Activated CD4-positive, alpha-beta T cell treated with anti-CD3 and anti-CD28 coated beads, Interleukin-10, Interleukin-2, amounts not matched to agents 100 ng/mL and 50 ng/mL, durations not matched to agents 16 hours and 8 hours (primary cell): ENCODE measurements around the gene TCFL5.

Source experiments
- DNase-seq: peaks from one replicate; pipeline ENCODE4 v3.0.0-alpha.2; 2020

The TCFL5 gene

GRCh38 chr20:62820962-62821725 lies 40.5 kb downstream of the TCFL5 start:
- no peak for DNase-seq

GRCh38 chr20:62820208-62820961 lies 41.2 kb downstream of the TCFL5 start:
- DNase-seq, result no peak

GRCh38 chr20:62819494-62820174 lies 42.0 kb downstream of the TCFL5 start:
- DNase-seq, result no peak

GRCh38 chr20:62818592-62819493 lies 42.8 kb downstream of the TCFL5 start:
- no peak for DNase-seq

- no peak for DNase-seq
Observed at GRCh38 chr20:62817975-62818591, 43.5 kb downstream of the TCFL5 start.

GRCh38 chr20:62816884-62817873 lies 44.4 kb downstream of the TCFL5 start, which contains the start of gene COL9A3:
Gene COL9A3 (plus strand): TSS chr20:62817050. CDS start chr20:62817065, 15 bp downstream.
- DNase-seq, result no peak

GRCh38 chr20:62816031-62816883 lies 45.4 kb downstream of the TCFL5 start:
- DNase-seq, result no peak

GRCh38 chr20:62815066-62815991 lies 46.3 kb downstream of the TCFL5 start:
- no peak for DNase-seq

GRCh38 chr20:62814709-62815065 lies 46.9 kb downstream of the TCFL5 start:
- no peak for DNase-seq

GRCh38 chr20:62814060-62814708 lies 47.4 kb downstream of the TCFL5 start:
- no peak for DNase-seq

GRCh38 chr20:62813588-62813987 lies 48.0 kb downstream of the TCFL5 start:
- DNase-seq, result no peak

GRCh38 chr20:62812907-62813200 lies 48.8 kb downstream of the TCFL5 start:
- no peak for DNase-seq

- no peak for DNase-seq
Observed at GRCh38 chr20:62812181-62812906, 49.3 kb downstream of the TCFL5 start.

GRCh38 chr20:62811720-62812119 lies 49.9 kb downstream of the TCFL5 start:
- no peak for DNase-seq

- DNase-seq, result no peak
Observed at GRCh38 chr20:62811320-62811719, 50.3 kb downstream of the TCFL5 start.

- no peak for DNase-seq
Observed at GRCh38 chr20:62809530-62810428, 51.8 kb downstream of the TCFL5 start.
